ENCODE measurements around the gene GNL3. TPM values are rescaled to one million over a fixed set of nuclear protein-coding genes. Genes with fewer than 3 reads are reported as not detected.
"Not testable (repeated sequence)": the region's sequence is repeated elsewhere in the genome, so short reads cannot be mapped to it uniquely, and the experiment has no call there.

GNL3 gene
- total RNA-seq, 5 donors from 2014 or later (not counting 1 experiment from before 2014, with no cell fraction given): 77.1 to 110 (median 86.6) TPM

- Mint-ChIP-seq H3K27ac (peak overlapping the region; percentile 78 to 94), H3K27me3 (no peaks in the 10 kb centered on the region), H3K4me3 (peak overlapping the region in 1 of 3 donors; percentile 37), H3K9me3 (peaks cover 0 to 3% (median 0%) of the 10 kb centered on the region in 3 donors), H3K4me1 (peaks cover 29 to 30% (median 29%) of the 10 kb centered on the region in 3 donors), H3K36me3 (peaks cover 6% of the 10 kb centered on the region)
- CTCF ChIA-PET: no interaction called here
- no peaks in the 10 kb centered on the region for H3K27me3 ChIP-seq (replicated peaks in 1 of 2; ENCODE audit: control insufficient read depth in 2 of 2, extremely low read depth in 1 of 2, insufficient read depth in 2 of 2, low read length in 1 of 2)
- 82% methylated on average over 1 of the region's 1 CpG for whole genome bisulfite sequencing (ENCODE audit: insufficient coverage)
- POLR2A ChIA-PET: no interaction called here
- peaks cover 12 to 19% of the 10 kb centered on the region in 2 experiments for H3K4me1 ChIP-seq (ENCODE audit: control insufficient read depth in 1 of 2, extremely low read depth in 1 of 2, insufficient read depth in 2 of 2, low read length in 2 of 2)
- peaks cover 0 to 3% of the 10 kb centered on the region in 2 donors for H3K36me3 ChIP-seq (ENCODE audit: control insufficient read depth in 2 of 2, extremely low read depth in 1 of 2, insufficient read depth in 1 of 2, low read length in 1 of 2)
- no peak for DNase-seq
- peak overlapping the region; percentile 53 for H3K27ac ChIP-seq (ENCODE audit: low read length)
- H3K9me3 ChIP-seq: no peaks in the 10 kb centered on the region
- ATAC-seq (replicated peaks in 1 of 4): no peak
- H3K4me3 ChIP-seq (ENCODE audit: control insufficient read depth in 1 of 2, extremely low read depth in 1 of 2, low read length in 1 of 2): no peak overlapping the region
These were observed 35.8 kb downstream of the GNL3 start for GRCh38 chr3:52721730-52722008.

DNA sequence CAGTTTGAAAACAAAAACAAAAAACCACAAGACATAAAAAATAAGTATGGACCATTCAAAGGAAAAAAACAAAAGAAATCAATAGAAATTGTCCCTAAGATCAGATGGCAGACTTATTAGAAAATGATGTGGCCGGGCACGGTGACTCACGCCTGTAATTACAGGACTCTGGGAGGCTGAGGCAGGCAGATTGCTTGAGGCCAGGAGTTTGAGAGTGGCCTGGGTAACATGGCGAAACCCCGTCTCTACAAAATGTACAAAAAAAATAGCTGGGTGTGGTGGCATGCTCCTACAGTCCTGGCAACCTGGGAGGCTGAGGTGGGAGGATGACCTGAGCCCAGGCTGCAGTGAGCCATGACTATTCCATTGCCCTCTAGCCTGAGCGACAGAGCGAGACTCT lies 36.7 kb downstream of the GNL3 start:
- H3K4me1 Mint-ChIP-seq: peaks cover 29% of the 10 kb centered on the region in 3 donors
- Histone ChIP-seq H3K4me1 (ENCODE audit: control insufficient read depth in 1 of 2, extremely low read depth in 1 of 2, insufficient read depth in 2 of 2, low read length in 2 of 2) (peaks cover 12 to 19% of the 10 kb centered on the region in 2 experiments), H3K27ac (ENCODE audit: low read length) (no peak overlapping the region), H3K9me3 (no peaks in the 10 kb centered on the region), H3K4me3 (ENCODE audit: control insufficient read depth in 1 of 2, extremely low read depth in 1 of 2, low read length in 1 of 2) (no peak overlapping the region), H3K36me3 (ENCODE audit: control insufficient read depth in 2 of 2, extremely low read depth in 1 of 2, insufficient read depth in 1 of 2, low read length in 1 of 2) (peaks cover 0 to 3% of the 10 kb centered on the region in 2 donors), H3K27me3 (replicated peaks in 1 of 2; ENCODE audit: control insufficient read depth in 2 of 2, extremely low read depth in 1 of 2, insufficient read depth in 2 of 2, low read length in 1 of 2) (no peaks in the 10 kb centered on the region)
- no peak for DNase-seq
- peaks cover 0 to 3% (median 0%) of the 10 kb centered on the region in 3 donors for H3K9me3 Mint-ChIP-seq
- no peaks in the 10 kb centered on the region for H3K27me3 Mint-ChIP-seq
- H3K27ac Mint-ChIP-seq: peak overlapping the region; percentile 78 to 94
- 100% methylated on average over 4 of the region's 7 CpGs for WGBS (ENCODE audit: insufficient coverage)
- no peak for ATAC-seq (replicated peaks in 1 of 4)
- H3K36me3 Mint-ChIP-seq: peaks cover 7% of the 10 kb centered on the region
- H3K4me3 Mint-ChIP-seq: no peak overlapping the region
- ChIA-PET CTCF (no interaction called here), POLR2A (no interaction called here)

GRCh38 chr3:52723935-52724334 lies 38.1 kb downstream of the GNL3 start:
- Mint-ChIP-seq H3K4me3 (no peak overlapping the region), H3K27me3 (no peaks in the 10 kb centered on the region), H3K4me1 (peaks cover 28 to 29% (median 29%) of the 10 kb centered on the region in 3 donors), H3K9me3 (peaks cover 0 to 5% (median 4%) of the 10 kb centered on the region in 3 donors), H3K27ac (no peak overlapping the region), H3K36me3 (peaks cover 17% of the 10 kb centered on the region)
- ChIA-PET POLR2A (no interaction called here), CTCF (no interaction called here)
- no peaks in the 10 kb centered on the region for H3K27me3 ChIP-seq (replicated peaks in 1 of 2; ENCODE audit: control insufficient read depth in 2 of 2, extremely low read depth in 1 of 2, insufficient read depth in 2 of 2, low read length in 1 of 2)
- ATAC-seq (replicated peaks in 1 of 4) (no peak), DNase-seq (no peak)
- H3K4me3 ChIP-seq (ENCODE audit: control insufficient read depth in 1 of 2, extremely low read depth in 1 of 2, low read length in 1 of 2): no peak overlapping the region
- no peaks in the 10 kb centered on the region for H3K9me3 ChIP-seq
- peaks cover 12 to 19% of the 10 kb centered on the region in 2 experiments for H3K4me1 ChIP-seq (ENCODE audit: control insufficient read depth in 1 of 2, extremely low read depth in 1 of 2, insufficient read depth in 2 of 2, low read length in 2 of 2)
- H3K27ac ChIP-seq (ENCODE audit: low read length): no peak overlapping the region
- WGBS (ENCODE audit: insufficient coverage): no CpG with 5 or more reads among the region's 5 CpGs
- H3K36me3 ChIP-seq (ENCODE audit: control insufficient read depth in 2 of 2, extremely low read depth in 1 of 2, insufficient read depth in 1 of 2, low read length in 1 of 2): peaks cover 0 to 2% of the 10 kb centered on the region in 2 donors

GRCh38 chr3:52724511-52724910 lies 38.7 kb downstream of the GNL3 start:
- H3K27ac Mint-ChIP-seq: peak overlapping the region in 1 of 2 donors; percentile 28
- no peak for ATAC-seq (replicated peaks in 1 of 4)
- no CpG with 5 or more reads among the region's 1 CpG for WGBS (ENCODE audit: insufficient coverage)
- H3K4me1 Mint-ChIP-seq: peaks cover 27 to 29% (median 28%) of the 10 kb centered on the region in 3 donors
- ChIA-PET POLR2A (interaction anchor here in 1 of 2 donors (0.6 kb wide), 1 partner anchor 73 kb away, joined by 3 read pairs; no protein-coding TSS in a partner anchor), CTCF (no interaction called here)
- Histone ChIP-seq H3K27me3 (replicated peaks in 1 of 2; ENCODE audit: control insufficient read depth in 2 of 2, extremely low read depth in 1 of 2, insufficient read depth in 2 of 2, low read length in 1 of 2) (no peaks in the 10 kb centered on the region), H3K27ac (ENCODE audit: low read length) (no peak overlapping the region), H3K4me3 (ENCODE audit: control insufficient read depth in 1 of 2, extremely low read depth in 1 of 2, low read length in 1 of 2) (no peak overlapping the region), H3K9me3 (no peaks in the 10 kb centered on the region), H3K36me3 (ENCODE audit: control insufficient read depth in 2 of 2, extremely low read depth in 1 of 2, insufficient read depth in 1 of 2, low read length in 1 of 2) (no peaks in the 10 kb centered on the region), H3K4me1 (ENCODE audit: control insufficient read depth in 1 of 2, extremely low read depth in 1 of 2, insufficient read depth in 2 of 2, low read length in 2 of 2) (peaks cover 12 to 19% of the 10 kb centered on the region in 2 experiments)
- no peaks in the 10 kb centered on the region for H3K27me3 Mint-ChIP-seq
- no peak for DNase-seq
- peaks cover 0 to 7% (median 7%) of the 10 kb centered on the region in 3 donors for H3K9me3 Mint-ChIP-seq
- H3K4me3 Mint-ChIP-seq: no peak overlapping the region
- H3K36me3 Mint-ChIP-seq: peaks cover 17% of the 10 kb centered on the region

DNA sequence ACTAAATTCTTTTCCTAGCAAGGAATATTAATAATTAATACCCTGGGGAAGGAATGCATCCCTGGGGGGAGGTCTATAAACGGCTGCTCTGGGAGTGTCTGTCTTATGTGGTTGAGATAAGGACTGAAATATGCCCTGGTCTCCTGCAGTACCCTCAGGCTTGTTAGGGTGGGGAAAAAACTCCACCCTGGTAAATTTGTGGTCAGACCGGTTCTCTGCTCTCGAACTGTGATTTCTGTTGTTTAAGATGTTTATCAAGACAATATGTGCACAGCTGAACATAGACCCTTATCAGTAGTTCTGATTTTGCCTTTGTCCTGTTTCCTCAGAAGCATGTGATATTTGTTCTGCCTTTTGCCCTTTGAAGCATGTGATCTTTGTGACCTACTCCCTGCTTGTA lies 42.9 kb downstream of the GNL3 start:
- POLR2A ChIA-PET; ATAC-seq (replicated peaks in 1 of 4); H3K4me3 ChIP-seq (ENCODE audit: control insufficient read depth in 1 of 2, extremely low read depth in 1 of 2, low read length in 1 of 2); H3K9me3 ChIP-seq; H3K4me1 Mint-ChIP-seq; CTCF ChIA-PET; H3K27ac Mint-ChIP-seq; H3K27ac ChIP-seq (ENCODE audit: low read length); H3K27me3 Mint-ChIP-seq; DNase-seq; H3K4me3 Mint-ChIP-seq; H3K4me1 ChIP-seq (ENCODE audit: control insufficient read depth in 1 of 2, extremely low read depth in 1 of 2, insufficient read depth in 2 of 2, low read length in 2 of 2); H3K27me3 ChIP-seq (replicated peaks in 1 of 2; ENCODE audit: control insufficient read depth in 2 of 2, extremely low read depth in 1 of 2, insufficient read depth in 2 of 2, low read length in 1 of 2): not testable (repeated sequence)
- H3K36me3 ChIP-seq (ENCODE audit: control insufficient read depth in 2 of 2, extremely low read depth in 1 of 2, insufficient read depth in 1 of 2, low read length in 1 of 2): peaks cover 5 to 22% of the 10 kb centered on the region in 2 donors
- peaks cover 0 to 22% (median 14%) of the 10 kb centered on the region in 3 donors for H3K9me3 Mint-ChIP-seq
- WGBS (ENCODE audit: insufficient coverage): no CpG with 5 or more reads among the region's 3 CpGs
- peaks cover 51% of the 10 kb centered on the region for H3K36me3 Mint-ChIP-seq

- POLR2A ChIA-PET: no interaction called here
- Mint-ChIP-seq H3K27me3 (no peaks in the 10 kb centered on the region), H3K36me3 (peaks cover 64% of the 10 kb centered on the region), H3K27ac (peak overlapping the region; percentile 1 to 41), H3K9me3 (peaks cover 0 to 22% (median 14%) of the 10 kb centered on the region in 3 donors), H3K4me1 (peaks cover 6 to 8% (median 7%) of the 10 kb centered on the region in 3 donors), H3K4me3 (no peak overlapping the region)
- CTCF ChIA-PET: no interaction called here
- Histone ChIP-seq H3K27me3 (replicated peaks in 1 of 2; ENCODE audit: control insufficient read depth in 2 of 2, extremely low read depth in 1 of 2, insufficient read depth in 2 of 2, low read length in 1 of 2) (no peaks in the 10 kb centered on the region), H3K27ac (ENCODE audit: low read length) (no peak overlapping the region), H3K9me3 (peaks cover 6% of the 10 kb centered on the region), H3K4me3 (ENCODE audit: control insufficient read depth in 1 of 2, extremely low read depth in 1 of 2, low read length in 1 of 2) (no peak overlapping the region), H3K36me3 (ENCODE audit: control insufficient read depth in 2 of 2, extremely low read depth in 1 of 2, insufficient read depth in 1 of 2, low read length in 1 of 2) (peaks cover 5 to 32% of the 10 kb centered on the region in 2 donors), H3K4me1 (ENCODE audit: control insufficient read depth in 1 of 2, extremely low read depth in 1 of 2, insufficient read depth in 2 of 2, low read length in 2 of 2) (no peaks in the 10 kb centered on the region)
- no peak for DNase-seq
- ATAC-seq (replicated peaks in 1 of 4): no peak
These were observed 44.8 kb downstream of the GNL3 start for GRCh38 chr3:52730681-52731080.

DNA sequence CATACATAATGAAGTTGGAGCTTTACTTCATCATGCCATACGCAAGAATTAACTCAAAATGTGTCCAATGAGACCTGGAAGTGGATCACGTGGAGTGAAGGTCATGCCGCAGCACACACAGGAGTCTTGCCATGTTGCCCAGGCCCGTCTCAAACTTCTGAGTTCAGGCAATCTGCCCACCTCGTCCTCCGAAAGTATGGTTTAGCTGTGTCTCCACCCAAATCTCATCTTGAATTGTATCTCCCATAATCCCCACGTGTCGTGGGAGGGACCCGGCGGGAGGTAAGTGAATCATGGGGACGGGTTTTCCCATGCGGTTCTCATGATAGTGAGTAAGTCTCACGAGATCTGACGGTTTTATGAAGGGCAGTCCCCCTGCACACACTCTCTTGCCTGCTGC lies 45.8 kb downstream of the GNL3 start:
- Histone ChIP-seq H3K27ac (ENCODE audit: low read length) (no peak overlapping the region), H3K27me3 (replicated peaks in 1 of 2; ENCODE audit: control insufficient read depth in 2 of 2, extremely low read depth in 1 of 2, insufficient read depth in 2 of 2, low read length in 1 of 2) (no peaks in the 10 kb centered on the region), H3K36me3 (ENCODE audit: control insufficient read depth in 2 of 2, extremely low read depth in 1 of 2, insufficient read depth in 1 of 2, low read length in 1 of 2) (peaks cover 5 to 36% of the 10 kb centered on the region in 2 donors), H3K4me3 (ENCODE audit: control insufficient read depth in 1 of 2, extremely low read depth in 1 of 2, low read length in 1 of 2) (no peak overlapping the region), H3K4me1 (ENCODE audit: control insufficient read depth in 1 of 2, extremely low read depth in 1 of 2, insufficient read depth in 2 of 2, low read length in 2 of 2) (no peaks in the 10 kb centered on the region), H3K9me3 (peaks cover 6% of the 10 kb centered on the region)
- POLR2A ChIA-PET: no interaction called here
- 90% methylated on average over 10 of the region's 14 CpGs for WGBS (ENCODE audit: insufficient coverage)
- CTCF ChIA-PET: no interaction called here
- Mint-ChIP-seq H3K4me1 (peaks cover 6 to 8% (median 7%) of the 10 kb centered on the region in 3 donors), H3K27ac (no peak overlapping the region), H3K4me3 (no peak overlapping the region), H3K27me3 (no peaks in the 10 kb centered on the region), H3K9me3 (peaks cover 0 to 22% (median 14%) of the 10 kb centered on the region in 3 donors), H3K36me3 (peaks cover 68% of the 10 kb centered on the region)
- DNase-seq (no peak), ATAC-seq (replicated peaks in 1 of 4) (no peak)
